ENCODE data around the gene ARHGAP27. TPM values are rescaled to one million over a fixed set of nuclear protein-coding genes. Genes with fewer than 3 reads are reported as not detected.
A peak's percentile ranks its signal among the peaks of the same experiment; 100 is the strongest.

ARHGAP27 gene
- total RNA-seq, 2 experiments from 2014 or later: 55.5 to 56.8 TPM

GRCh38 chr17:45405250-45406086 is 27.2 kb downstream of the ARHGAP27 start:
- no peaks in the 10 kb centered on the region for H3K9me3 ChIP-seq (ENCODE audit: low read length)
- no peak for TF ChIP-seq EZH2phosphoT487 (IDR thresholded peaks at IDR 0.05; ENCODE audit: borderline replicate concordance, low read depth, low read length)
- no peak for TF ChIP-seq CTCF (conservative IDR thresholded peaks at IDR 0.05; ENCODE audit: low read length)
- peaks cover 43% of the 10 kb centered on the region for H3K79me2 ChIP-seq (ENCODE audit: insufficient read depth, low read depth, low read length)
- peaks cover 37% of the 10 kb centered on the region for H3K4me1 ChIP-seq (ENCODE audit: insufficient read depth, low read length, poor library complexity, severe bottlenecking)
- no peaks in the 10 kb centered on the region for H3K9me2 ChIP-seq (ENCODE audit: insufficient read depth, low read length)
- BruUV-seq (replicated peaks): no TSS peak
- ChIA-PET CTCF (ENCODE audit: unreplicated experiment) (no interaction called here), POLR2A (no interaction called here)
- H2AFZ ChIP-seq (ENCODE audit: low read length): no peak overlapping the region
- intact Hi-C loops (cut with micrococcal nuclease; ENCODE audit: unreplicated experiment): no loop called here
- no peak overlapping the region for H3K4me2 ChIP-seq (ENCODE audit: low read length)
- peak; percentile 32 for DNase-seq (ENCODE audit: low spot score)
- no peak overlapping the region for H3K4me3 ChIP-seq (ENCODE audit: low read depth, low read length, poor library complexity, severe bottlenecking)
- H3K27ac ChIP-seq (ENCODE audit: low read depth, low read length, poor library complexity, severe bottlenecking): no peak overlapping the region
- H3K36me3 ChIP-seq (ENCODE audit: insufficient read depth, low read length): peaks cover 59% of the 10 kb centered on the region
- 0 out of 2 replicates have a peak, but pooled peaks cover 6% of the 10 kb centered on the region for H4K20me1 ChIP-seq (ENCODE audit: insufficient read depth, low read length)

DNA sequence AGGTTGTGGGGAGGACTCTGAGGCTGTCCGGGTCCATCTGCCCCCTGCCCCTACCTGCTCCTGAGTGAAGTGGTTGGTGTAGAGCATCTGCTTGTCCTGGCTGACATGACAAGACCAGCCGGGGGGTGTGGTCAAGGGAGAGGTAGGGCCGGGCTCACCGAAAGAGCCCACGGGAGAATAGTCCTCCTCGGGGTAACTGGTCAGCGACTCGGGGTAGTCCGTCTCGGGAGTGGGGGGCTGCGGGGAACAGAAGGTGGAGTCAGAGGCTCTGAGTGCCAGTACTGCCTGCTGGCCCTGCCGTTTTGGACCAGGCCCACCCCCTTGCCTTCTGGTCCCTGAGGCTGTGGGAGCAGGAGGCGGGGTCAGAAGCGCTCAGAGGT is 27.8 kb downstream of the ARHGAP27 start:
- Histone ChIP-seq H2AFZ (ENCODE audit: low read length) (no peak overlapping the region), H3K9me2 (ENCODE audit: insufficient read depth, low read length) (no peaks in the 10 kb centered on the region), H4K20me1 (ENCODE audit: insufficient read depth, low read length) (0 out of 2 replicates have a peak, but pooled peaks cover 6% of the 10 kb centered on the region), H3K79me2 (ENCODE audit: insufficient read depth, low read depth, low read length) (peaks cover 39% of the 10 kb centered on the region), H3K9me3 (ENCODE audit: low read length) (no peaks in the 10 kb centered on the region), H3K27ac (ENCODE audit: low read depth, low read length, poor library complexity, severe bottlenecking) (no peak overlapping the region), H3K4me3 (ENCODE audit: low read depth, low read length, poor library complexity, severe bottlenecking) (no peak overlapping the region), H3K36me3 (ENCODE audit: insufficient read depth, low read length) (peaks cover 65% of the 10 kb centered on the region), H3K4me1 (ENCODE audit: insufficient read depth, low read length, poor library complexity, severe bottlenecking) (peaks cover 36% of the 10 kb centered on the region), H3K4me2 (ENCODE audit: low read length) (no peak overlapping the region)
- DNase-seq (ENCODE audit: low spot score): no peak
- CTCF ChIA-PET (ENCODE audit: unreplicated experiment): no interaction called here
- TF ChIP-seq CTCF (conservative IDR thresholded peaks at IDR 0.05; ENCODE audit: low read length): no peak
- TF ChIP-seq EZH2phosphoT487 (IDR thresholded peaks at IDR 0.05; ENCODE audit: borderline replicate concordance, low read depth, low read length): no peak
- intact Hi-C loops (cut with micrococcal nuclease; ENCODE audit: unreplicated experiment): no loop called here
- POLR2A ChIA-PET: no interaction called here
- no TSS peak for BruUV-seq (replicated peaks)

DNA sequence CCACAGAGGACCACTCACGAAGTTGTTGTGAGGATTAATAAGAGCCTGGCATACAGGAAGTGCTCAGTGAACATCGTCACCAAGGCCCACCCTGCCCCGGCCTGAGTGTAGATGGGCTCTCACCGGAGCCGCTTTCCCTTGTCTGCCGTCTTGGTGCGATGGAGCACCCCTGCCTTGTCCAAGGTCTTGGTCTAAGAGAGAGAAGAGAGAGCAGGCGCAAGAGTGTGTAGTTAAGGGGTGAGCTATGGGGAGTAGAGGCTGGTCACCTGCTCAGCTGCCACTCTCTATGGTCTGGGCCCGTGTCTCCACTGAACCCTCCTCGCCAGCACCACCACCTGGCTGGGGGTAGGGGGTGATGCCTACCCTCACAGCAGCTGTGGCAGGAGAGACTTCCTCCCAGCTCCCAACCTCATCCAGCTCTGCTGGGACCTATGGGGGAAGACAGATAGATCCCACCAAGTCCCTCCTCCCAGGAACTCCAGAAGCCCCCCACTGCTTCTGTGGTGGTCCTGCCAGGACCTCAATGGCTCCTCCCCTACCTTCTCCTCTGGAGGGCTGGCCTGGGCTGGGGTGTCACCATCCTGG is 28.7 kb downstream of the ARHGAP27 start:
- no TSS peak for BruUV-seq (replicated peaks)
- H3K79me2 ChIP-seq (ENCODE audit: insufficient read depth, low read depth, low read length): peaks cover 30% of the 10 kb centered on the region
- 0 out of 2 replicates have a peak, but pooled peaks cover 4% of the 10 kb centered on the region for H4K20me1 ChIP-seq (ENCODE audit: insufficient read depth, low read length)
- peaks cover 72% of the 10 kb centered on the region for H3K36me3 ChIP-seq (ENCODE audit: insufficient read depth, low read length)
- H3K4me2 ChIP-seq (ENCODE audit: low read length): no peak overlapping the region
- ChIA-PET POLR2A (no interaction called here), CTCF (ENCODE audit: unreplicated experiment) (no interaction called here)
- peaks cover 31% of the 10 kb centered on the region for H3K4me1 ChIP-seq (ENCODE audit: insufficient read depth, low read length, poor library complexity, severe bottlenecking)
- H3K9me2 ChIP-seq (ENCODE audit: insufficient read depth, low read length): no peaks in the 10 kb centered on the region
- no peaks in the 10 kb centered on the region for H3K9me3 ChIP-seq (ENCODE audit: low read length)
- TF ChIP-seq EZH2phosphoT487 (IDR thresholded peaks at IDR 0.05; ENCODE audit: borderline replicate concordance, low read depth, low read length): no peak
- TF ChIP-seq CTCF (conservative IDR thresholded peaks at IDR 0.05; ENCODE audit: low read length): no peak
- intact Hi-C loops (cut with micrococcal nuclease; ENCODE audit: unreplicated experiment): no loop called here
- no peak for DNase-seq (ENCODE audit: low spot score)
- no peak overlapping the region for H3K27ac ChIP-seq (ENCODE audit: low read depth, low read length, poor library complexity, severe bottlenecking)
- H2AFZ ChIP-seq (ENCODE audit: low read length): no peak overlapping the region
- H3K4me3 ChIP-seq (ENCODE audit: low read depth, low read length, poor library complexity, severe bottlenecking): no peak overlapping the region

Data from OCI-LY7 (cell line).